Measurements from ENCODE around the gene KCNK1. TPM values are rescaled to one million over a fixed set of nuclear protein-coding genes. Genes with fewer than 3 reads are reported as not detected.
"Not testable (repeated sequence)": the region's sequence is repeated elsewhere in the genome, so short reads cannot be mapped to it uniquely, and the experiment has no call there.

The KCNK1 gene
- total RNA-seq, 2 experiments from 2014 or later = 0.21 to 0.44 TPM

- Mint-ChIP-seq H3K36me3 (ENCODE audit: low read depth) (no peaks in the 10 kb centered on the region), H3K4me3 (no peak overlapping the region), H3K9me3 (no peaks in the 10 kb centered on the region), H3K27me3 (ENCODE audit: low read depth) (peaks cover 5% of the 10 kb centered on the region), H3K27ac (no peak overlapping the region), H3K4me1 (ENCODE audit: low read depth) (no peaks in the 10 kb centered on the region)
- CTCF ChIA-PET = no interaction called here
- intact Hi-C loops (cut with micrococcal nuclease) = no loop called here
- no peak for DNase-seq
Observed at GRCh38 chr1:233664804-233665574, 51.1 kb downstream of the KCNK1 start.

- Mint-ChIP-seq H3K36me3 (ENCODE audit: low read depth) (no peaks in the 10 kb centered on the region), H3K9me3 (no peaks in the 10 kb centered on the region), H3K27ac (no peak overlapping the region), H3K4me3 (no peak overlapping the region), H3K27me3 (ENCODE audit: low read depth) (peaks cover 3% of the 10 kb centered on the region), H3K4me1 (ENCODE audit: low read depth) (no peaks in the 10 kb centered on the region)
- no peak for DNase-seq
- CTCF ChIA-PET = no interaction called here
- intact Hi-C loops (cut with micrococcal nuclease) = no loop called here
Observed at GRCh38 chr1:233665575-233666270, 51.8 kb downstream of the KCNK1 start.

GRCh38 chr1:233667741-233668140 lies 53.8 kb downstream of the KCNK1 start:
- Mint-ChIP-seq H3K27ac (no peak overlapping the region), H3K36me3 (ENCODE audit: low read depth) (no peaks in the 10 kb centered on the region), H3K27me3 (ENCODE audit: low read depth) (peaks cover 3% of the 10 kb centered on the region), H3K9me3 (no peaks in the 10 kb centered on the region), H3K4me3 (no peak overlapping the region), H3K4me1 (ENCODE audit: low read depth) (no peaks in the 10 kb centered on the region)
- CTCF ChIA-PET = no interaction called here
- no peak for DNase-seq
- intact Hi-C loops (cut with micrococcal nuclease) = no loop called here

GRCh38 chr1:233668146-233668724 lies 54.3 kb downstream of the KCNK1 start:
- H3K27me3 Mint-ChIP-seq (ENCODE audit: low read depth) = peaks cover 8% of the 10 kb centered on the region
- H3K36me3 Mint-ChIP-seq (ENCODE audit: low read depth) = no peaks in the 10 kb centered on the region
- no peaks in the 10 kb centered on the region for H3K9me3 Mint-ChIP-seq
- no peak overlapping the region for H3K27ac Mint-ChIP-seq
- no peak overlapping the region for H3K4me3 Mint-ChIP-seq
- DNase-seq = no peak
- no peaks in the 10 kb centered on the region for H3K4me1 Mint-ChIP-seq (ENCODE audit: low read depth)
- CTCF ChIA-PET = no interaction called here
- intact Hi-C loops (cut with micrococcal nuclease) = no loop called here

- no peak overlapping the region for H3K27ac Mint-ChIP-seq
- no peaks in the 10 kb centered on the region for H3K9me3 Mint-ChIP-seq
- CTCF ChIA-PET = no interaction called here
- DNase-seq = no peak
- no peak overlapping the region for H3K4me3 Mint-ChIP-seq
- no peaks in the 10 kb centered on the region for H3K36me3 Mint-ChIP-seq (ENCODE audit: low read depth)
- H3K27me3 Mint-ChIP-seq (ENCODE audit: low read depth) = peaks cover 13% of the 10 kb centered on the region
- no peaks in the 10 kb centered on the region for H3K4me1 Mint-ChIP-seq (ENCODE audit: low read depth)
- intact Hi-C loops (cut with micrococcal nuclease) = no loop called here
Observed at GRCh38 chr1:233668725-233669294, 54.9 kb downstream of the KCNK1 start.

GRCh38 chr1:233670363-233670762 lies 56.5 kb downstream of the KCNK1 start:
- H3K4me1 Mint-ChIP-seq (ENCODE audit: low read depth); H3K36me3 Mint-ChIP-seq (ENCODE audit: low read depth); DNase-seq; H3K9me3 Mint-ChIP-seq; H3K4me3 Mint-ChIP-seq; H3K27ac Mint-ChIP-seq; CTCF ChIA-PET; intact Hi-C loops (cut with micrococcal nuclease): not testable (repeated sequence)
- peaks cover 16% of the 10 kb centered on the region for H3K27me3 Mint-ChIP-seq (ENCODE audit: low read depth)

- H3K4me3 Mint-ChIP-seq = no peak overlapping the region
- H3K9me3 Mint-ChIP-seq = no peaks in the 10 kb centered on the region
- no peak for DNase-seq
- H3K27me3 Mint-ChIP-seq (ENCODE audit: low read depth) = peaks cover 16% of the 10 kb centered on the region
- no peaks in the 10 kb centered on the region for H3K36me3 Mint-ChIP-seq (ENCODE audit: low read depth)
- CTCF ChIA-PET = no interaction called here
- intact Hi-C loops (cut with micrococcal nuclease) = no loop called here
- no peaks in the 10 kb centered on the region for H3K4me1 Mint-ChIP-seq (ENCODE audit: low read depth)
- H3K27ac Mint-ChIP-seq = no peak overlapping the region
Observed at GRCh38 chr1:233671286-233671685, 57.4 kb downstream of the KCNK1 start.

- no peak for DNase-seq
- Mint-ChIP-seq H3K9me3 (no peaks in the 10 kb centered on the region), H3K36me3 (ENCODE audit: low read depth) (no peaks in the 10 kb centered on the region), H3K27me3 (ENCODE audit: low read depth) (peaks cover 16% of the 10 kb centered on the region), H3K4me3 (no peak overlapping the region), H3K27ac (no peak overlapping the region), H3K4me1 (ENCODE audit: low read depth) (no peaks in the 10 kb centered on the region)
- intact Hi-C loops (cut with micrococcal nuclease) = no loop called here
- CTCF ChIA-PET = no interaction called here
Observed at GRCh38 chr1:233672732-233673131, 58.8 kb downstream of the KCNK1 start.

GRCh38 chr1:233673261-233673946 lies 59.5 kb downstream of the KCNK1 start:
- H3K4me1 Mint-ChIP-seq (ENCODE audit: low read depth) = no peaks in the 10 kb centered on the region
- H3K27me3 Mint-ChIP-seq (ENCODE audit: low read depth) = peaks cover 16% of the 10 kb centered on the region
- CTCF ChIA-PET = no interaction called here
- no peak for DNase-seq
- intact Hi-C loops (cut with micrococcal nuclease) = no loop called here
- no peaks in the 10 kb centered on the region for H3K9me3 Mint-ChIP-seq
- H3K4me3 Mint-ChIP-seq = no peak overlapping the region
- no peaks in the 10 kb centered on the region for H3K36me3 Mint-ChIP-seq (ENCODE audit: low read depth)
- no peak overlapping the region for H3K27ac Mint-ChIP-seq

- CTCF ChIA-PET = no interaction called here
- H3K27ac Mint-ChIP-seq = no peak overlapping the region
- no peak overlapping the region for H3K4me3 Mint-ChIP-seq
- H3K36me3 Mint-ChIP-seq (ENCODE audit: low read depth) = no peaks in the 10 kb centered on the region
- no peak for DNase-seq
- intact Hi-C loops (cut with micrococcal nuclease) = no loop called here
- no peaks in the 10 kb centered on the region for H3K4me1 Mint-ChIP-seq (ENCODE audit: low read depth)
- H3K27me3 Mint-ChIP-seq (ENCODE audit: low read depth) = peaks cover 16% of the 10 kb centered on the region
- no peaks in the 10 kb centered on the region for H3K9me3 Mint-ChIP-seq
Observed at GRCh38 chr1:233673947-233674431, 60.1 kb downstream of the KCNK1 start.

- H3K27ac Mint-ChIP-seq = no peak overlapping the region
- CTCF ChIA-PET = no interaction called here
- H3K27me3 Mint-ChIP-seq (ENCODE audit: low read depth) = peaks cover 16% of the 10 kb centered on the region
- no peaks in the 10 kb centered on the region for H3K36me3 Mint-ChIP-seq (ENCODE audit: low read depth)
- no peaks in the 10 kb centered on the region for H3K4me1 Mint-ChIP-seq (ENCODE audit: low read depth)
- H3K4me3 Mint-ChIP-seq = no peak overlapping the region
- DNase-seq = no peak
- intact Hi-C loops (cut with micrococcal nuclease) = no loop called here
- no peaks in the 10 kb centered on the region for H3K9me3 Mint-ChIP-seq
Observed at GRCh38 chr1:233675446-233675845, 61.5 kb downstream of the KCNK1 start.

GRCh38 chr1:233675893-233676292 lies 62.0 kb downstream of the KCNK1 start:
- no peak for DNase-seq
- H3K27me3 Mint-ChIP-seq (ENCODE audit: low read depth) = peaks cover 16% of the 10 kb centered on the region
- H3K36me3 Mint-ChIP-seq (ENCODE audit: low read depth) = no peaks in the 10 kb centered on the region
- no peaks in the 10 kb centered on the region for H3K4me1 Mint-ChIP-seq (ENCODE audit: low read depth)
- CTCF ChIA-PET = no interaction called here
- no peak overlapping the region for H3K4me3 Mint-ChIP-seq
- intact Hi-C loops (cut with micrococcal nuclease) = no loop called here
- no peaks in the 10 kb centered on the region for H3K9me3 Mint-ChIP-seq
- H3K27ac Mint-ChIP-seq = no peak overlapping the region

All from activated naive CD4-positive, alpha-beta T cell treated with anti-CD3 and anti-CD28 coated beads for 36 hours (primary cell).